OCI-LY3 (cell line): ENCODE measurements around the gene TEDC2.

Experiments used
- H2AFZ ChIP-seq: fragments of 200-600, 300-600 bp; shearing (Covaris generic); 2 replicates; pipeline ENCODE4 v1.6.0; 2014; ENCODE audit warnings: antibody characterized with exemption, low read depth, low read length
- H3K27ac ChIP-seq: fragments of 200-600, 300-600 bp; sonication (generic); 2 replicates; pipeline ENCODE4 v1.5.1; 2014; ENCODE audit warnings: mild to moderate bottlenecking, low read length, moderate library complexity, mixed read lengths
- H3K27me3 ChIP-seq: fragments of 200-600, 300-600 bp; sonication (generic); 2 replicates; pipeline ENCODE4 v1.6.1; 2014; ENCODE audit warnings: low read depth, low read length, mixed read lengths
- H3K36me3 ChIP-seq: fragments of 200-600, 300-600 bp; sonication (generic); replicated peaks from 2 replicates; pipeline ENCODE3; 2014; ENCODE audit warnings: low read depth, low read length, mixed read lengths
- H3K4me1 ChIP-seq: fragments of 300-600, 200-600 bp; sonication (generic); 2 replicates; pipeline ENCODE4 v1.6.1; 2014; ENCODE audit warnings: low read length, mixed read lengths
- H3K4me2 ChIP-seq: fragments of 200-600, 300-600 bp; sonication (generic); 2 replicates; pipeline ENCODE4 v1.6.1; 2014; ENCODE audit warnings: low read length, mixed read lengths
- H3K4me3 ChIP-seq: fragments of 300-600, 200-600 bp; sonication (generic); 2 replicates; pipeline ENCODE4 v1.5.1; 2014; ENCODE audit warnings: antibody characterized with exemption, mild to moderate bottlenecking, low read length, moderate library complexity
- H3K79me2 ChIP-seq: fragments of 300-600, 200-600 bp; shearing (Covaris generic); 2 replicates; pipeline ENCODE4 v1.6.1; 2014; ENCODE audit warnings: mild to moderate bottlenecking, low read length, mixed read lengths
- H3K9ac ChIP-seq: fragments of 300-600, 200-600 bp; shearing (Covaris generic); 2 replicates; pipeline ENCODE4 v1.6.0; 2014; ENCODE audit warnings: mild to moderate bottlenecking, low read length, moderate library complexity
- H3K9me3 ChIP-seq: fragments of 200-600, 300-600 bp; shearing (Covaris generic); 2 replicates; pipeline ENCODE4 v1.6.1; 2014; ENCODE audit warnings: low read length, mixed read lengths; ENCODE audit not compliant: insufficient read depth
- H4K20me1 ChIP-seq: fragments of 200-600, 300-600 bp; sonication (generic); 2 replicates; pipeline ENCODE4 v1.6.1; 2016; ENCODE audit warnings: low read length, mixed read lengths; ENCODE audit not compliant: insufficient read depth
- CTCF ChIP-seq: fragments of 200-600, 300-600 bp; sonication (generic); IDR thresholded peaks from 2 replicates; pipeline ENCODE4 v1.5.1; 2014; ENCODE audit warnings: antibody characterized with exemption, low read length, low read depth
- EZH2phosphoT487 ChIP-seq: fragments of 200-600 bp; shearing (Covaris generic); IDR thresholded peaks from 2 replicates; pipeline ENCODE4 v1.6.1; 2018; ENCODE audit warnings: antibody characterized with exemption, mixed run types, low read depth

The TEDC2 gene

DNA sequence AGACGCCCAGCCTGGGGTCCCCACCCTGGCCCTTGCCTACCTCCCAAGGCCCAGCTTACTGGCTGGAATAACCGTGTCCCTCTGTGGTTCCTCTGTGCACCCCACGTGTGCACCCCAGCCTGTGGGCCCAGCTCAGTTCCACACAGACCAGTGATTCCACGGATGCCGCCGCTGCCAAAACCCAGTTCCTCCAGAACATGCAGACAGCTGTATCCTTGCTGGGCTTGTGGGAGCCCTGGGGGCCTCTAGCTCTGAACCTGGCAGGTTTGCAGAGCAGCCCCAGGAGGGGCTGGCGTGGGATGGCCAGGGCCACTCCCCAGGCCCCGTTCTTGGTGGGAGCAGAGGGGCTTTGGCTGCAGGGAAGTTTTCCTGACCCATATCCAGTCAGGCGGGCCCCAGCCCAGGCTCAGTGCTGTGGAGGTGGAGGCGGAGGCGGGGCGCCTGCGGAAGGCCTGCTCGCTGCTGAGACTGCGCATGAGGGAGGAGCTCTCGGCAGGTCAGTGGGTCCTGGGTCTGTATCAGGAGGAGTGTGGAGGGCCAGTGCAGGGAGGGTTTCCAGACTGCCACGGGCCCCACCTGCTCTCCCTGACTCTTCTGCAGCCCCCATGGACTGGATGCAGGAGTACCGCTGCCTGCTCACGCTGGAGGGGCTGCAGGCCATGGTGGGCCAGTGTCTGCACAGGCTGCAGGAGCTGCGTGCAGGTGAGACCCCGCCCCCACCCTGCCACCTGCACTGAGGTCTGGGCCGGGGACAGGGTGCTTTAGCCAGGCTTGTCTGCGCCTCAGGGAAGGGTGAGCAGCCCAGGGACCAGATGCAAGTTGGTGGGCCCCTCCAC is 2.3 kb downstream of the TEDC2 start:
- TF ChIP-seq EZH2phosphoT487 (no peak), CTCF (no peak)
- no peaks in the 10 kb centered on the region for H3K9me3 ChIP-seq
- no peaks in the 10 kb centered on the region for H4K20me1 ChIP-seq
- H3K27me3 ChIP-seq: no peaks in the 10 kb centered on the region
- no peaks in the 10 kb centered on the region for H3K36me3 ChIP-seq
- no peak overlapping the region for H3K27ac ChIP-seq
- no peaks in the 10 kb centered on the region for H3K79me2 ChIP-seq
- no peak overlapping the region for H3K4me3 ChIP-seq
- no peak overlapping the region for H3K9ac ChIP-seq
- H3K4me2 ChIP-seq: no peak overlapping the region
- H3K4me1 ChIP-seq: peaks cover 16% of the 10 kb centered on the region; the same call in 1 of the 2 replicates
- no peak overlapping the region for H2AFZ ChIP-seq

GRCh38 chr16:2464333-2464732 is 4.4 kb downstream of the TEDC2 start:
- H3K4me3 ChIP-seq: no peak overlapping the region
- no peaks in the 10 kb centered on the region for H4K20me1 ChIP-seq
- H3K27ac ChIP-seq: no peak overlapping the region
- no peaks in the 10 kb centered on the region for H3K9me3 ChIP-seq
- H3K27me3 ChIP-seq: peaks cover 7% of the 10 kb centered on the region
- H3K79me2 ChIP-seq: no peaks in the 10 kb centered on the region
- no peak overlapping the region for H3K9ac ChIP-seq
- H3K4me2 ChIP-seq: no peak overlapping the region
- H2AFZ ChIP-seq: no peak overlapping the region
- H3K36me3 ChIP-seq: no peaks in the 10 kb centered on the region
- no peak for TF ChIP-seq CTCF
- no peak for TF ChIP-seq EZH2phosphoT487
- H3K4me1 ChIP-seq: peaks cover 25% of the 10 kb centered on the region

DNA sequence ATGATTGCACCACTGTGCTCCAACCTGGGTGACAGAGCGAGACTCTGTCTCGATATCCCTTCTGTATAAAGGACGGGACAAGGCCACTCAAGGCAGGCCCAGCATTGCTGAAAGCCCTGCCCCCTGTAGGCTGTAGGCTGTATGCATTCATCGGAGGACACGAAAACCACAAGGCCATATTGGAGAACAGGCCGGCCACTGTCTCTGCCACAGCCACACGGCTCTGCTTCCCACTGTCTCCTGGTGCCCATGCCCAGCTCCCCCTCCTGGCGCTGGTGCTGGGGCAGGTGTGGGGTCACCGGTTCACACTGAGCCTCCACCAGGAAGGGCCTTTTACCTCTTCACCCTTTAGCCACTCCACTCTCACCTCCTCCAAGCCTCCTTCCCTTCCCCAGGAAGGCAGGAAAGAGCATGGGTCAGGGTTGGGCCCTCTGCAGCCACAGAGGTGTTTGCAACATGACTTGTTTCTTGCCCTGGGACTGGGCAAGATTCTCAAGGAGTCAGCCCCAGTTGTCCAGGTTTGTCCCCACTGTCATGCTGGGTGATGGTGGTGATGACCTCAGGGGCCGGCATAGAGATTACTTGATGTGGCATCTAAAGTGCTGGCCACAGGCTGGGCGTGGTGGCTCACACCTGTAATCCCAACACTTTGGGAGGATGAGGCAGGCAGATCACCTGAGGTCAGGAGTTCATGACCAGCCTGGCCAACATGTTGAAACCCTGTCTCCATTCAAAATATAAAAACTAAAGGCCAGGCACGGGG is 5.9 kb downstream of the TEDC2 start:
- Histone ChIP-seq H3K79me2 (no peaks in the 10 kb centered on the region), H2AFZ (no peak overlapping the region), H3K4me1 (peaks cover 28% of the 10 kb centered on the region), H3K36me3 (no peaks in the 10 kb centered on the region), H3K9me3 (no peaks in the 10 kb centered on the region), H3K4me3 (no peak overlapping the region), H3K27me3 (peaks cover 22% of the 10 kb centered on the region), H3K4me2 (no peak overlapping the region), H4K20me1 (no peaks in the 10 kb centered on the region), H3K9ac (no peak overlapping the region), H3K27ac (no peak overlapping the region)
- TF ChIP-seq CTCF: peak; percentile 24; the same call in 1 of the 2 replicates
- no peak for TF ChIP-seq EZH2phosphoT487
